ENCODE measurements around the gene GARRE1. TPM values are rescaled to one million over a fixed set of nuclear protein-coding genes. Genes with fewer than 3 reads are reported as not detected.
"Not testable (repeated sequence)": the region's sequence is repeated elsewhere in the genome, so short reads cannot be mapped to it uniquely, and the experiment has no call there.

GARRE1 gene
- total RNA-seq, 4 donors from 2014 or later, result 16.7 to 27.8 (median 22.7) TPM

- peak overlapping the region in 3 of 4 donors; percentile 71 to 93 (median 89) for H3K4me3 ChIP-seq
- in situ Hi-C loops (cut with MboI; ENCODE audit: low pct_ligation_motif_present in 1 of 4, low pct_unique_long_range_greater_than_20kb in 1 of 4, low sequenced_read_pairs in 3 of 4); H3K27me3 ChIP-seq; DNase-seq; intact Hi-C loops (cut with DNase I; ENCODE audit: low total_unique reads); H3K9me3 ChIP-seq; H3K36me3 ChIP-seq: not testable (repeated sequence)
- H3K4me1 ChIP-seq, result peaks cover 0 to 19% (median 12%) of the 10 kb centered on the region in 4 donors
- 44 to 54% methylated on average over 16 to 17 of the region's 17 CpGs for WGBS, 2 donors (ENCODE audit: low coverage in 1 of 2)
- peak overlapping the region; percentile 92 to 94 (median 92) for H3K27ac ChIP-seq
- peak in 1 of 3 donors; percentile 1 for TF ChIP-seq POLR2AphosphoS5 (IDR thresholded peaks at IDR 0.05)
These were observed 691 bp upstream of the GARRE1 start for GRCh38 chr19:34253681-34254045.

GRCh38 chr19:34254698-34255432, 511 bp downstream of the GARRE1 start:
- TF ChIP-seq CTCF (IDR thresholded peaks at IDR 0.05) (no peak), POLR2AphosphoS5 (IDR thresholded peaks at IDR 0.05) (no peak), EP300 (IDR thresholded peaks at IDR 0.05; ENCODE audit: low read depth) (no peak)
- Histone ChIP-seq H3K4me1 (peaks cover 7 to 30% (median 23%) of the 10 kb centered on the region in 4 donors), H3K9me3 (no peaks in the 10 kb centered on the region), H3K36me3 (no peaks in the 10 kb centered on the region), H3K27ac (peak overlapping the region; percentile 92 to 94 (median 92)), H3K4me3 (peak overlapping the region; percentile 71 to 97 (median 91)), H3K27me3 (no peaks in the 10 kb centered on the region)
- intact Hi-C loops (cut with DNase I; ENCODE audit: low total_unique reads) (no loop called here), in situ Hi-C loops (cut with MboI; ENCODE audit: low pct_ligation_motif_present in 1 of 4, low pct_unique_long_range_greater_than_20kb in 1 of 4, low sequenced_read_pairs in 3 of 4) (no loop called here)
- 1% methylated on average over 37 of the region's 88 CpGs; no CpG with 5 or more reads in 1 of the 2 donors for WGBS, 2 donors (ENCODE audit: low coverage in 1 of 2)
- peak; percentile 46 for DNase-seq

- in situ Hi-C loops (cut with MboI; ENCODE audit: low pct_ligation_motif_present in 1 of 4, low pct_unique_long_range_greater_than_20kb in 1 of 4, low sequenced_read_pairs in 3 of 4) (no loop called here), intact Hi-C loops (cut with DNase I; ENCODE audit: low total_unique reads) (no loop called here)
- peak overlapping the region in 3 of 4 donors; percentile 71 to 93 (median 89) for H3K4me3 ChIP-seq
- WGBS, 2 donors (ENCODE audit: low coverage in 1 of 2), result 32 to 47% methylated on average over 5 to 9 of the region's 9 CpGs
- H3K27ac ChIP-seq, result peak overlapping the region; percentile 92 to 94 (median 92)
- no peaks in the 10 kb centered on the region for H3K9me3 ChIP-seq
- H3K4me1 ChIP-seq, result peaks cover 12 to 37% (median 26%) of the 10 kb centered on the region in 4 donors
- no peak for DNase-seq
- no peaks in the 10 kb centered on the region for H3K36me3 ChIP-seq
- H3K27me3 ChIP-seq, result no peaks in the 10 kb centered on the region
- TF ChIP-seq POLR2A (IDR thresholded peaks at IDR 0.05), result no peak
- no peak for TF ChIP-seq CTCF (IDR thresholded peaks at IDR 0.05)
- TF ChIP-seq POLR2AphosphoS5 (IDR thresholded peaks at IDR 0.05), result no peak
- no peak for TF ChIP-seq EP300 (IDR thresholded peaks at IDR 0.05; ENCODE audit: low read depth)
These were observed 1.2 kb downstream of the GARRE1 start for GRCh38 chr19:34255546-34255945.

- in situ Hi-C loops (cut with MboI; ENCODE audit: low pct_ligation_motif_present in 1 of 4, low pct_unique_long_range_greater_than_20kb in 1 of 4, low sequenced_read_pairs in 3 of 4) (no loop called here), intact Hi-C loops (cut with DNase I; ENCODE audit: low total_unique reads) (no loop called here)
- 76 to 90% methylated on average over 4 to 5 of the region's 5 CpGs for WGBS, 2 donors (ENCODE audit: low coverage in 1 of 2)
- H3K9me3 ChIP-seq, result no peaks in the 10 kb centered on the region
- H3K4me1 ChIP-seq, result peaks cover 16 to 42% (median 31%) of the 10 kb centered on the region in 4 donors
- no peaks in the 10 kb centered on the region for H3K27me3 ChIP-seq
- no peak overlapping the region for H3K4me3 ChIP-seq
- H3K27ac ChIP-seq, result no peak overlapping the region
- TF ChIP-seq POLR2AphosphoS5 (IDR thresholded peaks at IDR 0.05) (no peak), POLR2A (IDR thresholded peaks at IDR 0.05) (no peak), EP300 (IDR thresholded peaks at IDR 0.05; ENCODE audit: low read depth) (no peak), CTCF (IDR thresholded peaks at IDR 0.05) (no peak)
- no peaks in the 10 kb centered on the region for H3K36me3 ChIP-seq
- DNase-seq, result no peak
These were observed 2.6 kb downstream of the GARRE1 start for GRCh38 chr19:34256835-34257558.

All from transverse colon (tissue), 4 donors.